ENCODE results near the gene CD40LG. TPM values are rescaled to one million over a fixed set of nuclear protein-coding genes. Genes with fewer than 3 reads are reported as not detected.

CD40LG gene
- total and polyA plus RNA-seq, 7 donors, result 0.25 TPM; not detected in 6

DNA sequence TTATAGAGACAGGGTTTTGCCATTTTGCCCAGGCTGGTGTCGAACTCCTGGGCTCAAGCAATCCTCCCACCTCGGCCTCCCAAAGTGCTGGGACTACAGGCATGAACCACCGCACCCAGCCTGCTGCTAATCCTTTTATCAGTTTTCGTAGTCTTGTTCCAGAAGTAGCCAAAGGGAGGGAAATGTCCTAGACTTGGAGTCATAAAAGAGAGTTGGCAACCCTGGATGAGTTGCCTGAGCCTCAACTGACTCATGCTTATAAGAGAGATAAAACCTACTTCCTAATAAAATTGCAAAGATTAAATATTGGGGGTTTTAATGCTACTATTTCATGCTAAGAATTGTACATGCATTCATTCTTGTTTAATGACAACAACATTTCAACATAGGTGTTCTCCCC, 44.3 kb downstream of the CD40LG start:
- no peak overlapping the region for H3K4me3 ChIP-seq
- no peak overlapping the region for H3K27ac ChIP-seq
- H3K27me3 ChIP-seq (ENCODE audit: insufficient read depth in 3 of 3, low read length in 2 of 3), result peaks cover 0 to 4% (median 0%) of the 10 kb centered on the region in 3 donors
- no peaks in the 10 kb centered on the region for H3K9me3 ChIP-seq
- no peaks in the 10 kb centered on the region for H3K4me1 ChIP-seq
- DNase-seq, result no peak
- TF ChIP-seq, protein P1, sequence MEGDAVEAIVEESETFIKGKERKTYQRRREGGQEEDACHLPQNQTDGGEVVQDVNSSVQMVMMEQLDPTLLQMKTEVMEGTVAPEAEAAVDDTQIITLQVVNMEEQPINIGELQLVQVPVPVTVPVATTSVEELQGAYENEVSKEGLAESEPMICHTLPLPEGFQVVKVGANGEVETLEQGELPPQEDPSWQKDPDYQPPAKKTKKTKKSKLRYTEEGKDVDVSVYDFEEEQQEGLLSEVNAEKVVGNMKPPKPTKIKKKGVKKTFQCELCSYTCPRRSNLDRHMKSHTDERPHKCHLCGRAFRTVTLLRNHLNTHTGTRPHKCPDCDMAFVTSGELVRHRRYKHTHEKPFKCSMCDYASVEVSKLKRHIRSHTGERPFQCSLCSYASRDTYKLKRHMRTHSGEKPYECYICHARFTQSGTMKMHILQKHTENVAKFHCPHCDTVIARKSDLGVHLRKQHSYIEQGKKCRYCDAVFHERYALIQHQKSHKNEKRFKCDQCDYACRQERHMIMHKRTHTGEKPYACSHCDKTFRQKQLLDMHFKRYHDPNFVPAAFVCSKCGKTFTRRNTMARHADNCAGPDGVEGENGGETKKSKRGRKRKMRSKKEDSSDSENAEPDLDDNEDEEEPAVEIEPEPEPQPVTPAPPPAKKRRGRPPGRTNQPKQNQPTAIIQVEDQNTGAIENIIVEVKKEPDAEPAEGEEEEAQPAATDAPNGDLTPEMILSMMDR (IDR thresholded peaks at IDR 0.05), result no peak
- intact Hi-C loops (cut with DNase I), result no loop called here
- WGBS, 3 donors, result 75 to 98% (median 94%) methylated on average over 4 of the region's 4 CpGs
- no peak for ATAC-seq
- H3K36me3 ChIP-seq (ENCODE audit: insufficient read depth in 1 of 2, low read depth in 1 of 2), result peaks cover 0 to 23% of the 10 kb centered on the region in 2 donors

DNA sequence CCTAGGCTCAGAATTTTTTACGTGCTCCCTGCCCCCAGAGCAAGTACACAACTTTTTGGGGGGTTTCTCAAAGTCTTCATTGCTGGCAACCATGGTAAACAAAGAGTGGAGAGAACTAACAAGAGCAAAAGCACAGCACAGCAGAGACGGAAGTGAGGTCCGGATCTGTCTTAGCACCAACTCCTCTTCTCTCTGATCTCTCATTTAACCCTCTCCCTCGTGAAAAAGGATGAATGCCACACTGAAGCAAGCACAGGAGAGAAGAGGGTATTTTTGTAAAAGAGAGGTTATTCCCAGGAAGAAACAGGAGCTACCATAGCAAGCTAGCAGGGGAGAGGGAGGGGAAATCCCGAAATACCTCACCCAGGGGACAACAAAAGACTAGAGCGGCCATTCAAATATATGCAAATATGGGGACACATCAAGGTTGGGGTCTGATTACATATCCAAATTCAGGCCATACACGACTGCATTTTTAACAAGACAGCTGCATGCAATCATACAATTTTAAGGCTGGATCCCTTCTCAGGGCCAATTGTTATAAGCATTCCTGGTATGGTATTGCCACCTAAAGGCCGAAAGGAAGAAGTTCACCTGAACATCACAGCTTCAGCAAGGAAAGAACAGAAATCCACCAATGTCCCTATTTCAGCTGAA, 46.6 kb downstream of the CD40LG start:
- no peak overlapping the region for H3K27ac ChIP-seq

DNA sequence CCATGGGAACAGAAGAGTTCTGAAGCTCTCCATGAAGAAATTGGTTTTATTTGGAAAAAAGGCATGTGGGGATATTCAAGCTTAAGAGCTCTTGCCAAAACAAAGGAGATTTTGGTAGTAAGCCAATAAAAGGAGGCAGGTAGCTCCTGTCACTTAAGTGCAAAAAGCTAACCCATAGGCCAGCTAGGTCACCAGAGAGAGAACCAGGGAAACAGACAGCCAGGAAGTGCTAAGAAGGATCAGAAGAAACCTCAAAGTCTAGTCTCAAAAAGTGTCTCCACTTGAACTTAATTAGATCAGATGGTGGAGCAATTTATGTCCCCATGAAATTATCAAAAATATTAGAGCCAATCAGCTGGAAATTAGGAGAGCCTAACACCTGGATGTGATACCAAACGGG, 49.2 kb downstream of the CD40LG start:
- Histone ChIP-seq H3K27me3 (ENCODE audit: insufficient read depth in 3 of 3, low read length in 2 of 3) (peaks cover 0 to 4% (median 0%) of the 10 kb centered on the region in 3 donors), H3K36me3 (ENCODE audit: insufficient read depth in 1 of 2, low read depth in 1 of 2) (no peaks in the 10 kb centered on the region), H3K4me3 (no peak overlapping the region), H3K27ac (no peak overlapping the region), H3K9me3 (no peaks in the 10 kb centered on the region), H3K4me1 (no peaks in the 10 kb centered on the region)
- no peak for ATAC-seq
- 61 to 92% (median 90%) methylated on average over 1 of the region's 1 CpG for WGBS, 3 donors
- intact Hi-C loops (cut with DNase I), result loop anchor here in 1 of 2 donors (5.0 kb wide), 1 partner anchor 90 kb away; no protein-coding TSS in a partner anchor
- TF ChIP-seq, protein P1 (IDR thresholded peaks at IDR 0.05), result no peak
- no peak for DNase-seq

More for the DNA sequence above, 46.6 kb downstream of the CD40LG start:
- peaks cover 0 to 4% (median 0%) of the 10 kb centered on the region in 3 donors for H3K27me3 ChIP-seq (ENCODE audit: insufficient read depth in 3 of 3, low read length in 2 of 3)
- no peaks in the 10 kb centered on the region for H3K4me1 ChIP-seq
- intact Hi-C loops (cut with DNase I), result loop anchor here in 1 of 2 donors (5.0 kb wide), 1 partner anchor 87 kb away; no protein-coding TSS in a partner anchor
- no peak overlapping the region for H3K4me3 ChIP-seq
- WGBS, 3 donors, result 38 to 58% (median 57%) methylated on average over 8 of the region's 8 CpGs
- no peaks in the 10 kb centered on the region for H3K9me3 ChIP-seq
- DNase-seq (no peak), ATAC-seq (peak; percentile 53 to 75 (median 62))
- H3K36me3 ChIP-seq (ENCODE audit: insufficient read depth in 1 of 2, low read depth in 1 of 2), result peaks cover 0 to 8% of the 10 kb centered on the region in 2 donors
- TF ChIP-seq, protein P1 (IDR thresholded peaks at IDR 0.05), result peak; percentile 69

DNA sequence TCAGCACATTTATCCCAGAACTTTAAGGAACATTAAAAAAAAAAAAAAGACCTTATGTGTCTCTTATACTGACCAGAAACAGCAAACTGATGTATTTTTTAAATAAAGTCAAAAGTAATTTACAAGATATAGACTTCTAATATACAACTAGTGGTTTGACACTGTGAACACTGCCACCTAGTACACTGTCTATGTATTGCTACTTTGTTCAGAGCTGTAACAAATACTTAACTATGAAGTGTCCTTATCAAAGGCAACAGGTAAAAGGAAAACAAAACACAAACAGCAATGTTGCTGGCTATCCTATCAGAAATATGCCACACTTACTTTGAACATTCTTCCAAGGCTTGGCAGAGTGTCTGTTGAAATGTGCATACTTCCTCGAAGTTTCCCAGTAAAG, 60.4 kb downstream of the CD40LG start:
- intact Hi-C loops (cut with DNase I), result loop anchor here (2.0 to 10.0 kb wide), 2 partner anchors 216 kb away; no protein-coding TSS in a partner anchor
- H3K27ac ChIP-seq, result no peak overlapping the region
- TF ChIP-seq, protein P1 (IDR thresholded peaks at IDR 0.05), result peak; percentile 44
- peaks cover 4% of the 10 kb centered on the region for H3K4me1 ChIP-seq
- no peaks in the 10 kb centered on the region for H3K27me3 ChIP-seq (ENCODE audit: insufficient read depth in 3 of 3, low read length in 2 of 3)
- H3K9me3 ChIP-seq, result no peaks in the 10 kb centered on the region
- 68 to 89% (median 79%) methylated on average over 1 of the region's 1 CpG for WGBS, 3 donors
- ATAC-seq (peak in 2 of 4 donors; percentile 47 to 59), DNase-seq (no peak)
- H3K36me3 ChIP-seq (ENCODE audit: insufficient read depth in 1 of 2, low read depth in 1 of 2), result peaks cover 0 to 48% of the 10 kb centered on the region in 2 donors
- no peak overlapping the region for H3K4me3 ChIP-seq

Other genes starting within 250 kb of the CD40LG start
- under 1 TPM in 2 of 4 donors, not detected in 2; 0.08 to 0.09 TPM for gene BRS3, start 160.2 kb upstream of the CD40LG start, total RNA-seq
- not detected for gene BRS3, start 160.2 kb upstream of the CD40LG start, polyA plus RNA-seq
- 10 to 100 TPM; 63.2 to 95.2 (median 74.1) TPM for gene HTATSF1, start 150.6 kb upstream of the CD40LG start, total RNA-seq
- gene HTATSF1, start 150.6 kb upstream of the CD40LG start, polyA plus RNA-seq, result 100 to 1,000 TPM in 1 of 3 donors, 10 to 100 TPM in 2; 66.9 to 103 (median 68.3) TPM
- gene VGLL1, start 115.9 kb upstream of the CD40LG start, total RNA-seq, result not detected
- gene VGLL1, start 115.9 kb upstream of the CD40LG start, polyA plus RNA-seq, result not detected
- gene ARHGEF6, start 132.8 kb downstream of the CD40LG start, total RNA-seq, result 10 to 100 TPM; 25.4 to 70.5 (median 53.8) TPM
- 10 to 100 TPM; 11.4 to 22.5 (median 19.6) TPM for gene ARHGEF6, start 132.8 kb downstream of the CD40LG start, polyA plus RNA-seq
- 100 to 1,000 TPM in 3 of 4 donors, 10 to 100 TPM in 1; 91.5 to 131 (median 118) TPM for gene RBMX, start 232.6 kb downstream of the CD40LG start, total RNA-seq
- 10 to 100 TPM; 67.9 to 98.9 (median 79.7) TPM for gene RBMX, start 232.6 kb downstream of the CD40LG start, polyA plus RNA-seq

All from psoas muscle (tissue), 8 donors.